WTC11 (cell line): Measurements from ENCODE around the gene ZMYND11.

Source experiments
- NR3C1 ChIP-seq: sonication (generic); formaldehyde crosslinking; conservative IDR thresholded peaks from 2 replicates; pipeline ENCODE4 v1.8.1; 2023; ENCODE audit warnings: low read depth, mild to moderate bottlenecking, missing genetic modification reagents
- TF ChIP-seq, protein P1 (sequence below): fragments of 200-600 bp; IDR thresholded peaks from 2 replicates; pipeline ENCODE4 v1.8.0; 2022; ENCODE audit warnings: antibody characterized with exemption
- TF ChIP-seq, protein P2 (sequence below): fragments of 250-450 bp; sonication (Bioruptor Pico); IDR thresholded peaks from 2 replicates; pipeline ENCODE4 v1.9.0; 2021; ENCODE audit warnings: mild to moderate bottlenecking

DNA sequence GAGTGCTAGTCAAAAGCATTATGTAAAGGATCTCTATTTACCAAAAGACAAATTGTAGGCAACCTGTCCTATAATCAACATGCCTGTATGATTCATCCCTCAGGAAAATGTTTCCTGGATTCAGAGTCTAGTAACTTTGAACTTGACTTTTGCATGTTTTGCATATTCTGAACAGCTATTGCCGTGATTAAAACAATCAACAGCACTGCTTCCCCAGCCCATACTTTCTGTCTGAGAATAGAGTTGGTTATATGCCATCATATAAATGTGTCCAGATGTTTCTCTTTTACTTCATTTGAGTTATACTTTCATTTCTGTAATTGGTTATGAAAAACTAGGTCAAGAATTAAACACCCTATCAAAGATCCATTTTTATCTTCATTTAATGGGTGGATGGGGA is 83.5 kb downstream of the ZMYND11 start:
- no peak for TF ChIP-seq NR3C1 (CRISPR knock-in tag)
- TF ChIP-seq, protein P1, sequence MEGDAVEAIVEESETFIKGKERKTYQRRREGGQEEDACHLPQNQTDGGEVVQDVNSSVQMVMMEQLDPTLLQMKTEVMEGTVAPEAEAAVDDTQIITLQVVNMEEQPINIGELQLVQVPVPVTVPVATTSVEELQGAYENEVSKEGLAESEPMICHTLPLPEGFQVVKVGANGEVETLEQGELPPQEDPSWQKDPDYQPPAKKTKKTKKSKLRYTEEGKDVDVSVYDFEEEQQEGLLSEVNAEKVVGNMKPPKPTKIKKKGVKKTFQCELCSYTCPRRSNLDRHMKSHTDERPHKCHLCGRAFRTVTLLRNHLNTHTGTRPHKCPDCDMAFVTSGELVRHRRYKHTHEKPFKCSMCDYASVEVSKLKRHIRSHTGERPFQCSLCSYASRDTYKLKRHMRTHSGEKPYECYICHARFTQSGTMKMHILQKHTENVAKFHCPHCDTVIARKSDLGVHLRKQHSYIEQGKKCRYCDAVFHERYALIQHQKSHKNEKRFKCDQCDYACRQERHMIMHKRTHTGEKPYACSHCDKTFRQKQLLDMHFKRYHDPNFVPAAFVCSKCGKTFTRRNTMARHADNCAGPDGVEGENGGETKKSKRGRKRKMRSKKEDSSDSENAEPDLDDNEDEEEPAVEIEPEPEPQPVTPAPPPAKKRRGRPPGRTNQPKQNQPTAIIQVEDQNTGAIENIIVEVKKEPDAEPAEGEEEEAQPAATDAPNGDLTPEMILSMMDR: no peak
- TF ChIP-seq, protein P2, sequence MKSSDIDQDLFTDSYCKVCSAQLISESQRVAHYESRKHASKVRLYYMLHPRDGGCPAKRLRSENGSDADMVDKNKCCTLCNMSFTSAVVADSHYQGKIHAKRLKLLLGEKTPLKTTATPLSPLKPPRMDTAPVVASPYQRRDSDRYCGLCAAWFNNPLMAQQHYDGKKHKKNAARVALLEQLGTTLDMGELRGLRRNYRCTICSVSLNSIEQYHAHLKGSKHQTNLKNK (CRISPR knock-in tag): no peak
